ENCODE measurements around the gene IDUA.

IDUA gene

GRCh38 chr4:1031956-1032795 is 45.3 kb downstream of the IDUA start:
- DNase-seq (ENCODE audit: low spot score), result peak; percentile 73

DNA sequence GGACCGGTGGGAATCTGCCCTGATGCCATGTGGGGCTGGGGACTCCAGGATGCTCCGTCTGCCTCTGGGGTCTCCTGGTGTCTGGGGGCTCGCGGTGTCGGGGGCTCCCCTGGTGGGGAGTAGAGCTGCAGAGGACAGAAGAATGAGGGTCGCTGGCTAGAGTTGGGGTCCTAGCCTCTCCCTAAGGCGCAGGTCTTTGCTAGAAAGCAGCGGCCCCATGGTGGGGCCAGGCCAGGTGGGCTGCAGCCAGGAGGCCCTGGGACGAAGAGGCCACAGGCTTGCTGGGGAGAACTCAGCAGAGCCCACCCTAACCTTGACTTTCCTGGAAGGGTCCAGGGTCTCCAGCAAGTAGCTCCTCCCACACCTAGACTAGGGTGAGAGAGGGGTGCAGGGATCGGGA is 46.0 kb downstream of the IDUA start:
- no peak for DNase-seq (ENCODE audit: low spot score)

DNA sequence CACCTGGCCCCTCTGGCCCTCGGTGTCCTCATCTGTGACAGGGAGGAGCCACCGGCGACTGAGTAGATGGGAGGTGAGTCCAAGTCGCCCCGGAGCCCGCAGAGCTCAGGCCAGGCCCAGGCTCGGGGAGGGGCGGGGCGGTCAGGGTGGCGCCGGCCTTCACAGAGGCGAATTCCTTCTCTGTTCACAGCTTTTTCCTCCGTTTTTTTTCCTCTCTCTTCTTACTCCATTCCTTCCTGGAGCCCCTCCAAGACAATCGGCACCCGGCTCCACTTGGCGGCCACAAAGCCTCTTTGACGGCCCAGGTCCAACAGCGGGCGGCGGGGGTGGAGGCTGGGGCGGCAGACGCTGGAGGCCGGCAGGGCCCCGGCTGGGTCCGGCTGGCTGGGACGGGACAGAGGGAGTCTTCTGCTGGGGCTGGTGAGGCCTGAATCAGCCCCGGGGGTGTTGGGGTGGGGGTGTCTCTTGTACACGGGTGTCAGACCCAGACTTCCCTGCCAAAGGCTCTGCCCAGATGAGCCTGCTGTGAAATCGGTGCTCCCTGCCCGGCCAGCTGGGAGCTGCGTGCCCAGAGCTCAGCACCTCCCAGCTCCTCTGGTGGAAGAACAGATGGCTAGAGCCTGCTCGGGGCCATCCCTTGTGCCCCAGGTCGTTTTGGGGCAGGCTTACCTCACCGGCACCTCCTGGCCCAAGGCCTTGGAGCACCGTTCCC is 47.2 kb downstream of the IDUA start:
- DNase-seq (ENCODE audit: low spot score), result no peak

DNA sequence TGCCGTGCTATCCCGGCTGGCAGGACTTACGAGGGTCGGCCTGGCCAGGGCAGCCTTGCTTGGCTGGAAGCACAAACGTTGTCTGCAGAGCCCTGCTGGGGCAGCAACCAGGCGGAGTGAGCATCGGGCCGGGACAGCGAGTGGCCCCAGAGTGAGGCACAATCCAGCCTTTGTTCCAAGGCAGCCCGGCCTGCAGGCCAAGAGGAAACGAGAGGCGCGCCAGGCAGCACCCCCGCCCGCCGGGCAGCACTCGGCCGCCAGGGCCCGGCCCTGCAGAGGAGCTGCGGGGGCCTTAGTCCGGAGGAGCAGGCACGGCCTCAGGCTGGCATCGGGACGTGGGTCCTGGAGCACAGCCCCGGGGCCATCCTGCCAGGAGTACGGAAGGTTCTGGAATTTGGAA is 48.7 kb downstream of the IDUA start:
- no peak for DNase-seq (ENCODE audit: low spot score)

DNA sequence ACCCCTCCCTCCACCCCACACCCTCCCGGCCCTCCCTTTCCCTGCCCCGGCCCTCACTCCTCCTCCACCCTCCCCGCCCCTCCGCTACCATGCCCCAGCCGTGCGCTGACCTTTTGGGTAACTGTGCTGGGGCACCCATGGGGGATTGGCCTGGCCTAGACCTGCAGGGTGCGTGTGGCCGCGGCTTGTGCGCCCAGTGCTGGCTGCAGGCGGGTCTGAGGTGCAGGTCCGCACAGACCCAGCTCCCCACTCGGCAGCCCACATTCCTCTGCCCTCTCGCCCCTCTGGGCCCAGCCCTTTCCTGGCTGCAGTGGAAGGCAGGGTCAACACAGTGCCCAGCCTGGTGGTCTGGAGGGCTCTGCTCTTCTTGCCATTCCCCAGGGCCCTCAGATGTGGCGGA is 49.3 kb downstream of the IDUA start:
- no peak for DNase-seq (ENCODE audit: low spot score)

DNA sequence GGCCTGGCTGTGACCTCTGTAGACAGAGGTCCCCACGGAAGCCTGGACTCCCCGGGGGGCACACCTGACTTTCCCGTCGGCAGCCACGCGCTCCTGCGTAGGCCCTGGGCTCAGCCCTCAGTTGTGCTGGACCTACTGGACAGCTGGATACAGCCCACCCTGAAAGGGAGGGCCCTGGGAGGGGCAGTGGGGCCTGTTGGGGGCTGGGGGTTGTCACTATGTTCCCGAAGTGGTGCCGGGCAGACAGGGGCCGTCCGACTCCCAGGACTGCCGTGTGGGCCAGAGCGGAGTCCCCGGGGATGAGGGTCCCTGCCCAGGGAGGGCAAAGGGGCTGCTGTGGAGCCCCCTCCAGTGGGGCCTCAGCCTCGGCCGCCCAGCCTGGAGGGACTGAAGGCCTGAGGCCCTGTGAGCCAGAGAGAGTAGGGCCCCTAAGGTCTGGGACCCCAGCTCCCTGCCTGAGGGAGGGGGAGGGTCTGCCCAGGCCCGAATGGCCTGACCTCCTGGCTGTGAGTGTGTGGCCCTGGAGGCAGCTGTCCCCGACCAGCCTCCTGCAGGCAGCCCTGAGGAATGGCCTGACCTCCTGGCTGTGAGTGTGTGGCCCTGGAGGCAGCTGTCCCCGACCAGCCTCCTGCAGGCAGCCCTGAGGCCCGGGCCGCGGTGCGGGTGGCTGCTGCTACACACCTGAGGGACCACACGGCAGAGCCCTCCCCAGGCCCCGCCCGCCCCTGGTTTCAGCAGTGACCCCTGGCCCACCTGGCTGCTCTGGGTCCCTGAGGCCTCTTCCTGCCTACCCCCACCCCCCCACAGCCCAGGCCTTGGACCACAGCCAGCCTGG is 50.3 kb downstream of the IDUA start:
- DNase-seq (ENCODE audit: low spot score), result no peak

DNA sequence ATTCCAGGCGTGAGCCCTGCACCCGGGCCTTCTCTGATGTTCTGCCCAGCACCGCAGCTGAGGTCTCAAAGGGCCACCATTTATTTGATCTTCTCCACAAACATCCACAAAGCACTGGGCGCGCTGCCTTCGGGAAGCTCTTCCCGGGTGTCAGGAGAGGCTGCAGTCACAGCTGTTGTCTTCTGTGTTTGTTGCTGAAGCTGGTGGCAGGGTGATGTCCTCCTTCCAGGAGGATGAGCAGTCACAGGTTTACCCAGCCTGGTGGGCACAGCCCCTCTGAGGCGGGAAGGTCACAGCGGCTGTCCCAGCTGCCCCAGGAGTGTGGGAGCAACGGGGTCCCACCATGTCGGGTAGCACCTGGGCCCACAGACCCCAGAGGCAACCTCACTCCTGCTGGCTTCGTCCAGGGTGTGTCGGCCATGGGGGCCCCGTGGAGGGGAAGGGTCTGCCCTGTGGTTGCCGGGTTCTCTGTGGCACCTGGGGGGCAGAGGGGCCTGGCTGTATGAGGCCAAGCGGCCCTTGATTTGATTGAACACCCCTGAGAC is 52.2 kb downstream of the IDUA start:
- no peak for DNase-seq (ENCODE audit: low spot score)

GRCh38 chr4:1039493-1040343 is 52.9 kb downstream of the IDUA start:
- DNase-seq (ENCODE audit: low spot score), result no peak

DNA sequence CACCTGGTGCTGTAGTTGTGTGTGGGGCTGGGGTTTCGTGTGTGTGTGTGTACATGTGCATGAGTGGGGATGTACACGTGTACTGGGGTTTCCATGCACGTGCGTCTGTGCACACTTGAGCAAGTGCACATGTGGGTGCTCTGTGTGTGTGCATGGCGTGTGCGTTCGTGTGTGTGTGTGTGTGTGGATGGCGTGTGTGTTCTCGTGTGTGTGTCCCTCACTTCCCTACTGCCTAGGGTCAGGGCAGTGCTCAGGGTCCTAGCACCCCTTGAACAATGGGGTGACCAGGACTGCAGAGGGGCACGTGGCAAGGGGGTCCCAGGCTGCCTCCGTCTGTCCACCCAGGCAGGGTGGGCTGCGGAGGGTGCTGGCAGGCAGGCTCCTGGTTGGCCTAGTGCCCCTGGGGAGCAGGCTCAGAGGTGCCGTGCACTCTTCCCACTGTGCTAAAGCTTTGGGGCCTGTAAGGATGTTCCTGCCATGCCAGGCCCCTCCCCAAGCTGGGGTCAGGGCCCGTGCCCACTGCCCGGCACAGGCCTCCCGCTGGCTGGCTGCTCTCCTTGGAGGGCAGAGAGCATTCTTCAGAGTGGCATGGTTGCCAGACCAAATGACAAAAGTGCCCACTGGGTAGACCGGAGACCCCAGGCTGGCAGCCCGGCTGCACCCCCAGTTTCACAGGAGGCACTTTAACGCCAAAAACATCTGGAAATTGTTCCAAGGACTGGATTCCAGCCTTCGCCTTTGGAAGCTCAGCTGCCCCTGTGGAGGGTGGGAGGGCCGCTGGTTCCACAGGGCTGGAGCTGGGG is 53.7 kb downstream of the IDUA start:
- no peak for DNase-seq (ENCODE audit: low spot score)

DNA sequence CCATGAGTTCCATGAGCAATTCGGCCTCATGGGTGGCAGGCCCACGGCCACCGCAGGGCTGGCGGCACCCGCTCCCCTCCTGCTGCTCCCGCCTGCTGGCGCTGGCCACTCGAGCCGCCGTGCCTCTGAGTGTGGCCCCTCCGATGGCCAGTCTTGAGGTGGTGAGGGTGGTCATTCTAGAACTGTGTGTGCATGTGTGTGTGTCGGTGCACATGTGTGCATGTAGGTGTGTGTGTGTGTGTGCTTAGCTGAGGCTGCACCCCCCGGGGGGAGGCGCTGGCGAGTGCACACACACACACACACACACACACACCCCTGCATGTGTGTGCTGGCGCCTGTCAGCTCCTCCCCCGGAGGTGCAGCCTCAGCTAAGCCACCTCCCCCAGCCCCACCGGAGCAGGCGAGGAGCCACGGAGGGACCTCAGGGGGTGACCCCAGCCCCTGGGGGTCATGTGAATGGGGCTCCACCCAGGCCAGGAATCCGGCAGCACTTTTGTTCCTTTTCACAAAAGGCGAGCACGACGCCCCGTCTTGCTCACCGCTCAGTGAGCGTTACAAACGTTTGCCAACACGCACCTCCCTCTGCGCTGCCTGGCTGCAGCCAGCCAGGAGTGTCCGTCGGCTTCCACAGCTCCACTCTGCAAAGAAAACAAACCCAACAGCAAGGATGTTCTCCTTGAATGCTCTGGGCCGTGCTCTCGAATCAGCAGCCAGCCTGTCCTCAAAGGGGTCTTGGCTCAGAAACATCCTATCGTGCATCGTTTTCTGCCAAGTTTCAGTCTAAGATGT is 54.5 kb downstream of the IDUA start:
- no peak for DNase-seq (ENCODE audit: low spot score)

DNA sequence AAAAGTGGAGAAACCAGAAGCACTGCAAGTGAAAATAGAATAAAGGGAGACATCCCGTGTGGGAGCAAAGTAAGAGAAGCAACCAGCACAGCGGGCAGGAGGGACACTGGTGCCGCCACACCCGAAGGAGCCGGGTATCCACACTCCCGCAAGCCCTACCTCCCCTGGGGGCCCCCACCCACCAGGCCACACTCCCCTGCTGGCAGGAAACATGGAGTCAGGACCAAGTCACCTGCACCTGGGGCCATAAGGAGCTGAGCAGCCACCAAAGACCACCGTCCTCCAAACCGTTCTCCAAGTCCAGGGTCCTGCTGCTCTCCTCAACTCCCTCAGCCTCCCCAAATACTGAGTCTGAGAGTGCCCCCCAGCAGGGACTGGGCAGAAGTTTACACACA is 55.1 kb downstream of the IDUA start:
- no peak for DNase-seq (ENCODE audit: low spot score)

- no peak for DNase-seq (ENCODE audit: low spot score)
These were observed 55.7 kb downstream of the IDUA start for GRCh38 chr4:1042352-1043055.

DNA sequence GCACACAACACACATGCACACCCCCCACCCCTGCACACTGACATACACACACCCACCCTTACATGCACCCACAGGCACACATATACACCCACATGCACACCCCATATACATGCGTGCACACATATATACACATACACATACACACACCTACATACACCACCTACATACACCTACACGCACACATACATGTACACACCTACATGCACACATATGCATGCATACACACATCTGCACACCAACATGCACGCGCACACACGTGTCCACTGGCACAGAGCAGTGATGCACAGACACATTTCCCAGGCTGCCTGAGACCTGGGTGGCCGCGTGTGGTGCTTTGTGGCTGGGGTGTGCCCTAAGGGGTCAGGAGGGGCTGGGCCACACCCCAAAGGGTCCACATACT is 56.3 kb downstream of the IDUA start:
- DNase-seq (ENCODE audit: low spot score), result peak; percentile 1

DNA sequence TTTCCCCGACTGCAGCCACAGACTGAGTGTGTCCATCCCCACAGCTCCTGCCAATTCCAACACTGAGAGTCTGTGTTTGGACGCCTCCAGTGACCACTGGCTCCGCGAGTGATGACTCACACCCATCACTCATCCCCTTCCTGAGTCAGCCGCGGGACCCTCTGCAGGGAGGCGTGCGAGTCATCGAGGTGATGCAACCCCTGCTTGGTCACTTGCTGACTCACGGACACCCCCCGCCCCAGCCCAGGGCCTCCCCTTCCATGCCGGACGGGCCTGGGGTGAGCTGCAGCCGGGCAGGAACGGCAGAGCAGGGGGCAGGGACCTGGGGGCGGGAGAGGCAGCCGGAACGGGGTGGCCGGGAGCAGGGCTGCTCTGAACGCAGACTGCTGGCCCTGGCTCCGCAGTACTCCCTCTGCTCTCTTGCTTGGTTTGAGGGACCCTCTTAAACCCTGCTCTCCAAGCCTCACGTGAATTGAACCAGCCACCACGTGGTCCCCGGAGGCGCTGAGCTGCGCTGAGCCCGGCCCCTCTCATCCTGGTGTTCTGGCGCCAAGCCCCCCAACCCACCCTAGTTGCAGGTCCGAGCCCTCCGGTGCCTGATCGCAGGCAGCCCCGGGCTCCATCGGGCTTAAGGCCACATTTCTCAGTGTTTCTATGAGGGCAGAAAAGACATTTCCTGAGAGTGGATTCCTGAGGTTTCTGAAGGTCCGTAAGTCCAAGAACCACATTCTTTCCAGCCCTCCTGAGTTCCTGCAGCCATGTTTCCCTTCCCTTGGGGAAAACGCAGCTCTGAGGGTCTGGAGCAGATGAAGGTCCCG is 57.0 kb downstream of the IDUA start:
- no peak for DNase-seq (ENCODE audit: low spot score)

DNA sequence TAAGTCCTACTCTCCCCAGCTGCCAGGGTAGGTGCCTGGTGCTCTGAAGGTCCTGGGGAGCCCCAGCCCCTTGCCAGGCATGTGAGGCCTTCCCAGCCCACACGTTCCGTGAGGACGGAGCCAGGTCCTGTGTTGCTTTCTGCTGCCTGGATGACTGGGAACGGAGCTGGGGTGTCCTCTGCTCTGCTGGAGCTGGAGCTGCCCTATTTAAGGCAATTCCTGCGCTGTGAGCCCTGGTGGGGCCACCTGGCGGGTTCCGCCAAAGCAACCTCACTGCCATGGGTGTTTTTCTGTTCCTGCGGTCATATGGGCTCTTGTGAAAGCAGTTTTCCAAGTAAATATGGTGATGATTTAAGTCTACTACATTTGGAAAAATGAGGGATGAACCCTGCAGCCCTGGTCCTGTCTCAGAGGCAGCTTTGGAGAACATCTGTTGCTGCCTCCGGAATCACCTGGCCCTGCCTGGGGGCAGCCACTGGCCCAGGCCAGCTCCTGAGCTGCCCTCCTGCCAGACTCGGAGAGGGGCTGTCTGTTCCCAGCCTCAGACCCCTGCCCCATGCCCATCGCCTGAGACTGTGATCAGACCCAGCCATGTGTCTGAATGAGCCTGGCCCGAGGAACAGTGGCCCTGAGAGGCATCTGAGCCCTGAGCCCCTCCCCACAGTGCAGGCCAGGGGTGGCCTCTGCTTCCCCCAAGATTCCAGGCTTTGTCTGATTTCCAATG is 57.8 kb downstream of the IDUA start:
- peak; percentile 3 for DNase-seq (ENCODE audit: low spot score)

- peak; percentile 7 for DNase-seq (ENCODE audit: low spot score)
These were observed 58.4 kb downstream of the IDUA start for GRCh38 chr4:1045193-1045594.

DNA sequence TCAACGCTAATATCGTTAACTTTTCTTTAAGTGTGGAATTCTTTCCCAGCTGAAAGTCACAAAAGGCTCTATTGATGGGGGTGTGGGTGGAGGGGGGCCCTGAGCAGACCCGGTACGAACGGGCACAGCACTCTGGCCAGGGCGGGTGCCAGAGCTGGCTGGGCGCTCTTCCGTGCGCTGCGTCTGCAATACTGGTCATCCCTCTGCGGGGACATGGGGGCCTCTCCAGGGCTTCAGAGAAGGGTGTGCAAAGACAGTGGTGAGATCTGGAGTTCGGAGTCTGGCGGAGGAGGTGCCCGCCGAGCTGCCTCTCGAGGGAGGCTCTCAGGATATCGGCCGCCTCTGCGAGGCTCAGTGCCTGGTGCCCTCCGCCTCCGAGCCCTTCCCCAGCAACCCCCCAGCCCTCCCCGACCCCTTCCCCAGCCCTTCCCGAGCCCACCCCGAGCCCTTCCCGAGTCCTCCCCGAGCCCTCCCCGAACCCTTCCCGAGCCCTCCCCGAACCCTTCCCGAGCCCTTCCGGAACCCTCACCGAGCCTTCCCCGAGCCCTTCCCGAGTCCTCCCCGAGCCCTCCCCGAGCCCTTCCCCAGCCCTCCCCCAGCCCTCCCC is 58.9 kb downstream of the IDUA start:
- peak; percentile 1 for DNase-seq (ENCODE audit: low spot score)

Measured in NAMALWA (cell line).